Spleen (tissue), 7 donors: ENCODE data around the gene NATD1.

Experiments used
- CTCF ChIP-seq, 11 experiments: fragments of 200-600 bp in 7 of 11; fragments of 450-650 bp in 4 of 11; sonication (generic) in 4 of 11; IDR thresholded peaks in 8 of 11; conservative IDR thresholded peaks in 3 of 11; 1 replicate in 7 of 11; 2 replicates in 4 of 11; pipeline versions ENCODE4 v1.4.0 to v1.8.0; 2016 to 2021; ENCODE audit warnings: antibody characterized with exemption in 11 of 11, inconsistent platforms in 4 of 11, mild to moderate bottlenecking in 1 of 11
- POLR2A ChIP-seq, 3 donors: fragments of 450-650 bp; IDR thresholded peaks; one replicate each; pipeline ENCODE4 v1.5.1; 2017; ENCODE audit warnings: antibody characterized with exemption in 3 of 3, mild to moderate bottlenecking in 1 of 3
- donor health status: DM: no; HTN: no; CAD: no; lungs with moderate emphysema.
- donor health status: DM: no; HTN: no; CAD: no.
- donor health status: DM: no; HTN: no; CAD: no.

DNA sequence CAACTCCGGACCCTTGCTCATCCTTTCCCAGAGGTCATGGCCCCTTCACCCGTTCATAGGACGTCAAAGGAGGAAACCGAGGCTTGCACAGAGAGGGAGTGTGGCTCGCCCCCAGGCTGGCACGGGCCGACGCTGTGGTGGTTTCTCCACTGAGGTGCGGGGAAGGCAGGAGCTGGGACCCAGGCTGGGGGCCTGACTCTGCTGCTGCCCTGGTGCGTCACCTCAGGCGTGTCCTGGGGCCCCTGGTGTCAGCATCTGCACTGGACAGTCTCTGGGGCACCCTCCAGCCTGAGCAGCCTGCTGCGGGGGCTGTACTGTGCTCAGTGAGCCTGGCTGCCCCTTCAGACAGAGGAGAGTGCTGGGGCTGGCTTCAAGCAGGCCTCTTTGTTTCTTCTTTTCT is 38.7 kb upstream of the NATD1 start:
- TF ChIP-seq CTCF (IDR thresholded peaks at IDR 0.05 in 8 of 11, conservative IDR thresholded peaks at IDR 0.05 in 3 of 11) (no peak), POLR2A (IDR thresholded peaks at IDR 0.05) (no peak)
